ENCODE results near the gene ADCK1.

GRCh38 chr14:77878783-77879182, 78.9 kb downstream of the ADCK1 start:
- no peak for TF ChIP-seq CTCF (conservative IDR thresholded peaks at IDR 0.05)
- TF ChIP-seq EZH2 (IDR thresholded peaks at IDR 0.05; ENCODE audit: low read depth) = no peak

All from PC-9 (cell line).